Measurements from ENCODE around the gene TSEN2.

The TSEN2 gene

GRCh38 chr3:12454076-12454815, 30.0 kb upstream of the TSEN2 start:
- H2BK5ac ChIP-seq (ENCODE audit: low read length), result no peak overlapping the region
- H3K18ac ChIP-seq (ENCODE audit: low read length), result no peak overlapping the region
- no peak overlapping the region for H4K8ac ChIP-seq (ENCODE audit: low read depth, low read length)
- no peak overlapping the region for H2AFZ ChIP-seq (ENCODE audit: low read length)
- H2AK5ac ChIP-seq (ENCODE audit: low read depth, low read length), result no peak overlapping the region
- no peaks in the 10 kb centered on the region for H3K36me3 ChIP-seq (replicated peaks in 1 of 2; ENCODE audit: control insufficient read depth in 2 of 2, insufficient read depth in 2 of 2, low read length in 2 of 2)
- H3K27ac ChIP-seq (replicated peaks; ENCODE audit: low read length), result no peak overlapping the region
- H3K4me3 ChIP-seq (ENCODE audit: low read length in 2 of 2), result no peak overlapping the region
- H3K9me3 ChIP-seq (replicated peaks in 1 of 2; ENCODE audit: control insufficient read depth in 2 of 2, insufficient read depth in 1 of 2, low read depth in 1 of 2, low read length in 2 of 2), result peaks cover 0 to 2% of the 10 kb centered on the region in 2 donors
- no peak overlapping the region for H4K91ac ChIP-seq (ENCODE audit: low read depth, low read length, poor library complexity)
- H2BK15ac ChIP-seq (ENCODE audit: low read length), result no peak overlapping the region
- no peak overlapping the region for H3K4me2 ChIP-seq (ENCODE audit: insufficient read depth, low read length, poor library complexity, severe bottlenecking)
- peaks cover 0 to 6% (median 0%) of the 10 kb centered on the region in 3 experiments for H3K27me3 ChIP-seq (ENCODE audit: control insufficient read depth in 3 of 3, insufficient read depth in 3 of 3, low read depth in 1 of 3, low read length in 3 of 3)
- no peak for DNase-seq (ENCODE audit: low spot score)
- H3K23ac ChIP-seq (ENCODE audit: low read depth, low read length, poor library complexity), result no peak overlapping the region
- no peak overlapping the region for H2BK120ac ChIP-seq (ENCODE audit: low read depth, low read length)
- no peak overlapping the region for H3K4ac ChIP-seq (ENCODE audit: low read length)
- H2BK12ac ChIP-seq (ENCODE audit: low read length), result no peak overlapping the region
- no peaks in the 10 kb centered on the region for H3K79me1 ChIP-seq (ENCODE audit: low read depth, low read length)
- no peak overlapping the region for H3K14ac ChIP-seq (ENCODE audit: low read length)
- no CpG with 5 or more reads among the region's 6 CpGs for WGBS, 2 donors (ENCODE audit: extremely low coverage in 2 of 2, insufficient read length in 2 of 2, insufficient replicate concordance in 1 of 2)
- H3K9ac ChIP-seq (ENCODE audit: low read depth, low read length, poor library complexity), result no peak overlapping the region
- H3K4me1 ChIP-seq (ENCODE audit: control insufficient read depth in 2 of 2, insufficient read depth in 1 of 2, low read depth in 1 of 2, low read length in 2 of 2), result peaks cover 0 to 9% of the 10 kb centered on the region in 2 donors

GRCh38 chr3:12454816-12455121, 29.5 kb upstream of the TSEN2 start:
- Histone ChIP-seq H3K23ac (ENCODE audit: low read depth, low read length, poor library complexity) (no peak overlapping the region), H3K79me1 (ENCODE audit: low read depth, low read length) (no peaks in the 10 kb centered on the region), H2BK15ac (ENCODE audit: low read length) (no peak overlapping the region), H3K9ac (ENCODE audit: low read depth, low read length, poor library complexity) (no peak overlapping the region), H3K36me3 (replicated peaks in 1 of 2; ENCODE audit: control insufficient read depth in 2 of 2, insufficient read depth in 2 of 2, low read length in 2 of 2) (no peaks in the 10 kb centered on the region), H2BK12ac (ENCODE audit: low read length) (no peak overlapping the region), H3K9me3 (replicated peaks in 1 of 2; ENCODE audit: control insufficient read depth in 2 of 2, insufficient read depth in 1 of 2, low read depth in 1 of 2, low read length in 2 of 2) (peaks cover 0 to 2% of the 10 kb centered on the region in 2 donors), H2BK120ac (ENCODE audit: low read depth, low read length) (no peak overlapping the region), H2AK5ac (ENCODE audit: low read depth, low read length) (no peak overlapping the region), H3K27me3 (ENCODE audit: control insufficient read depth in 3 of 3, insufficient read depth in 3 of 3, low read depth in 1 of 3, low read length in 3 of 3) (peaks cover 0 to 6% (median 0%) of the 10 kb centered on the region in 3 experiments), H3K14ac (ENCODE audit: low read length) (peak overlapping the region; percentile 5), H4K91ac (ENCODE audit: low read depth, low read length, poor library complexity) (no peak overlapping the region), H3K4me3 (ENCODE audit: low read length in 2 of 2) (no peak overlapping the region), H2AFZ (ENCODE audit: low read length) (no peak overlapping the region), H3K4me2 (ENCODE audit: insufficient read depth, low read length, poor library complexity, severe bottlenecking) (no peak overlapping the region), H2BK5ac (ENCODE audit: low read length) (no peak overlapping the region), H3K27ac (replicated peaks; ENCODE audit: low read length) (no peak overlapping the region), H3K18ac (ENCODE audit: low read length) (no peak overlapping the region), H4K8ac (ENCODE audit: low read depth, low read length) (no peak overlapping the region), H3K4ac (ENCODE audit: low read length) (no peak overlapping the region), H3K4me1 (ENCODE audit: control insufficient read depth in 2 of 2, insufficient read depth in 1 of 2, low read depth in 1 of 2, low read length in 2 of 2) (peaks cover 0 to 9% of the 10 kb centered on the region in 2 donors)
- WGBS, 2 donors (ENCODE audit: extremely low coverage in 2 of 2, insufficient read length in 2 of 2, insufficient replicate concordance in 1 of 2), result no CpG with 5 or more reads among the region's 2 CpGs
- DNase-seq (ENCODE audit: low spot score), result no peak

GRCh38 chr3:12455740-12456139, 28.5 kb upstream of the TSEN2 start:
- H2BK12ac ChIP-seq (ENCODE audit: low read length), result no peak overlapping the region
- H3K4me2 ChIP-seq (ENCODE audit: insufficient read depth, low read length, poor library complexity, severe bottlenecking), result no peak overlapping the region
- no peaks in the 10 kb centered on the region for H3K36me3 ChIP-seq (replicated peaks in 1 of 2; ENCODE audit: control insufficient read depth in 2 of 2, insufficient read depth in 2 of 2, low read length in 2 of 2)
- no peak overlapping the region for H3K14ac ChIP-seq (ENCODE audit: low read length)
- no peak overlapping the region for H2BK120ac ChIP-seq (ENCODE audit: low read depth, low read length)
- peaks cover 0 to 6% (median 0%) of the 10 kb centered on the region in 3 experiments for H3K27me3 ChIP-seq (ENCODE audit: control insufficient read depth in 3 of 3, insufficient read depth in 3 of 3, low read depth in 1 of 3, low read length in 3 of 3)
- H3K9me3 ChIP-seq (replicated peaks in 1 of 2; ENCODE audit: control insufficient read depth in 2 of 2, insufficient read depth in 1 of 2, low read depth in 1 of 2, low read length in 2 of 2), result peaks cover 0 to 2% of the 10 kb centered on the region in 2 donors
- H3K9ac ChIP-seq (ENCODE audit: low read depth, low read length, poor library complexity), result no peak overlapping the region
- H2AK5ac ChIP-seq (ENCODE audit: low read depth, low read length), result no peak overlapping the region
- no peak overlapping the region for H2BK5ac ChIP-seq (ENCODE audit: low read length)
- no CpG with 5 or more reads among the region's 7 CpGs for WGBS, 2 donors (ENCODE audit: extremely low coverage in 2 of 2, insufficient read length in 2 of 2, insufficient replicate concordance in 1 of 2)
- H3K18ac ChIP-seq (ENCODE audit: low read length), result no peak overlapping the region
- no peaks in the 10 kb centered on the region for H3K79me1 ChIP-seq (ENCODE audit: low read depth, low read length)
- H2AFZ ChIP-seq (ENCODE audit: low read length), result no peak overlapping the region
- H3K4me3 ChIP-seq (ENCODE audit: low read length in 2 of 2), result no peak overlapping the region
- no peak overlapping the region for H3K23ac ChIP-seq (ENCODE audit: low read depth, low read length, poor library complexity)
- no peak overlapping the region for H2BK15ac ChIP-seq (ENCODE audit: low read length)
- H3K27ac ChIP-seq (replicated peaks; ENCODE audit: low read length), result no peak overlapping the region
- DNase-seq (ENCODE audit: low spot score), result no peak
- no peak overlapping the region for H3K4ac ChIP-seq (ENCODE audit: low read length)
- peaks cover 0 to 9% of the 10 kb centered on the region in 2 donors for H3K4me1 ChIP-seq (ENCODE audit: control insufficient read depth in 2 of 2, insufficient read depth in 1 of 2, low read depth in 1 of 2, low read length in 2 of 2)
- H4K91ac ChIP-seq (ENCODE audit: low read depth, low read length, poor library complexity), result no peak overlapping the region
- no peak overlapping the region for H4K8ac ChIP-seq (ENCODE audit: low read depth, low read length)

- H3K18ac ChIP-seq (ENCODE audit: low read length), result no peak overlapping the region
- H3K4me1 ChIP-seq (ENCODE audit: control insufficient read depth in 2 of 2, insufficient read depth in 1 of 2, low read depth in 1 of 2, low read length in 2 of 2), result peaks cover 0 to 9% of the 10 kb centered on the region in 2 donors
- peaks cover 0 to 2% of the 10 kb centered on the region in 2 donors for H3K9me3 ChIP-seq (replicated peaks in 1 of 2; ENCODE audit: control insufficient read depth in 2 of 2, insufficient read depth in 1 of 2, low read depth in 1 of 2, low read length in 2 of 2)
- no peaks in the 10 kb centered on the region for H3K36me3 ChIP-seq (replicated peaks in 1 of 2; ENCODE audit: control insufficient read depth in 2 of 2, insufficient read depth in 2 of 2, low read length in 2 of 2)
- H3K4me3 ChIP-seq (ENCODE audit: low read length in 2 of 2), result no peak overlapping the region
- H3K9ac ChIP-seq (ENCODE audit: low read depth, low read length, poor library complexity), result no peak overlapping the region
- no peak overlapping the region for H3K23ac ChIP-seq (ENCODE audit: low read depth, low read length, poor library complexity)
- no peak for DNase-seq (ENCODE audit: low spot score)
- peaks cover 0 to 6% (median 0%) of the 10 kb centered on the region in 3 experiments for H3K27me3 ChIP-seq (ENCODE audit: control insufficient read depth in 3 of 3, insufficient read depth in 3 of 3, low read depth in 1 of 3, low read length in 3 of 3)
- no peak overlapping the region for H2BK120ac ChIP-seq (ENCODE audit: low read depth, low read length)
- H2BK5ac ChIP-seq (ENCODE audit: low read length), result no peak overlapping the region
- H3K4me2 ChIP-seq (ENCODE audit: insufficient read depth, low read length, poor library complexity, severe bottlenecking), result no peak overlapping the region
- no peak overlapping the region for H3K27ac ChIP-seq (replicated peaks; ENCODE audit: low read length)
- H3K14ac ChIP-seq (ENCODE audit: low read length), result no peak overlapping the region
- no peak overlapping the region for H4K91ac ChIP-seq (ENCODE audit: low read depth, low read length, poor library complexity)
- WGBS, 2 donors (ENCODE audit: extremely low coverage in 2 of 2, insufficient read length in 2 of 2, insufficient replicate concordance in 1 of 2), result no CpG with 5 or more reads among the region's 3 CpGs
- no peak overlapping the region for H3K4ac ChIP-seq (ENCODE audit: low read length)
- no peak overlapping the region for H2AFZ ChIP-seq (ENCODE audit: low read length)
- no peak overlapping the region for H4K8ac ChIP-seq (ENCODE audit: low read depth, low read length)
- H2BK15ac ChIP-seq (ENCODE audit: low read length), result no peak overlapping the region
- no peak overlapping the region for H2BK12ac ChIP-seq (ENCODE audit: low read length)
- H3K79me1 ChIP-seq (ENCODE audit: low read depth, low read length), result no peaks in the 10 kb centered on the region
- H2AK5ac ChIP-seq (ENCODE audit: low read depth, low read length), result no peak overlapping the region
Observed at GRCh38 chr3:12456441-12456840, 27.8 kb upstream of the TSEN2 start.
